ENCODE data around the gene SMIM44. TPM values are rescaled to one million over a fixed set of nuclear protein-coding genes. Genes with fewer than 3 reads are reported as not detected.

SMIM44 gene
- total and polyA plus RNA-seq, 2 donors (not counting 1 experiment from before 2014, with no cell fraction given): not detected

DNA sequence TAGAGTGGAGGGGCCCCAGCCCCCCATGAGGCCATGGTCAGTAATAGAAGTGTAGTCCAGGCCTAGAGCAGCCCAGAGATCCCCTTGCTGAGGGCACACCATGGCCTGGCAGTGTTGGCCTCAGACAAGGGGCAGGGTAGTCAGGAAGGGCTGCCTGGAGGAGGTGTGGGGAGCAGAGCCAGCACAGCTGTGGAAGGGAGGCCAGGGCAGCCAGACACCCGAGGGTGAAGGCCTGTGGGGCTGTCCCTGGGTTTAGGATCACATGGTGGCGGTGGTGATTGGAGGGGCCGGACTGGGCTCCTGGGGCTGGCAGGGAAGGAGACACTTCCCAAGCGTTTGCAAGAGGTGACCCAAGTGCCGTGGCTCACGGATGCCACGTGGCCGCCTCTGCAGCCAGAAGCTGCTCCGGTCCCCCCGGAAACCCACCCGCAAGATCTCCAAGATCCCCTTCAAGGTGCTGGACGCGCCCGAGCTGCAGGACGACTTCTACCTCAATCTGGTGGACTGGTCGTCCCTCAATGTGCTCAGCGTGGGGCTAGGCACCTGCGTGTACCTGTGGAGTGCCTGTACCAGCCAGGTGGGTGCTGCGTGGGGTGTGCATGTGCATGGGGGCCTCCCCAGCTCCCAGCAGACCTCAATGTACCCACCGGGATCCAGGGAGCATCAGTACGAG is 44.1 kb upstream of the SMIM44 start:
- Histone ChIP-seq H3K4me1 (ENCODE audit: control insufficient read depth in 2 of 2, insufficient read depth in 2 of 2, low read length in 2 of 2) (no peaks in the 10 kb centered on the region), H3K27me3 (replicated peaks in 1 of 4; ENCODE audit: control extremely low read depth in 1 of 4, control insufficient read depth in 3 of 4, insufficient read depth in 4 of 4, low read length in 3 of 4) (no peaks in the 10 kb centered on the region), H3K79me2 (ENCODE audit: control insufficient read depth, insufficient read depth, low read length) (peaks cover 42% of the 10 kb centered on the region), H3K4me3 (ENCODE audit: control extremely low read depth in 1 of 5, extremely low read depth in 1 of 5, insufficient read depth in 1 of 5, low read depth in 2 of 5, low read length in 4 of 5) (no peak overlapping the region), H3K9ac (ENCODE audit: low read length) (no peak overlapping the region), H3K9me3 (ENCODE audit: control extremely low read depth in 1 of 3, control insufficient read depth in 2 of 3, insufficient read depth in 1 of 3, low read length in 2 of 3) (no peaks in the 10 kb centered on the region), H3K4me2 (replicated peaks; ENCODE audit: low read depth, low read length, poor library complexity, severe bottlenecking) (no peak overlapping the region), H3K36me3 (replicated peaks in 1 of 2; ENCODE audit: control extremely low read depth in 1 of 2, control insufficient read depth in 1 of 2, extremely low read depth in 1 of 2, insufficient read depth in 2 of 2, low read length in 1 of 2) (peaks cover 0 to 70% of the 10 kb centered on the region in 2 experiments), H4K20me1 (ENCODE audit: control insufficient read depth, insufficient read depth, low read length, poor library complexity, severe bottlenecking) (peaks cover 65% of the 10 kb centered on the region), H2AFZ (ENCODE audit: insufficient read depth, low read depth, low read length, poor library complexity, severe bottlenecking) (no peak overlapping the region), H3K27ac (ENCODE audit: low read length in 2 of 2) (no peak overlapping the region)
- H3K27ac Mint-ChIP-seq: no peak overlapping the region
- POLR2A ChIA-PET: no interaction called here
- CTCF ChIA-PET: interaction anchor here (1.1 kb wide), 1 partner anchor 13 kb away, joined by 4 read pairs; no protein-coding TSS in a partner anchor
- H3K9me3 Mint-ChIP-seq (ENCODE audit: insufficient read depth): no peaks in the 10 kb centered on the region
- ATAC-seq (ENCODE audit: low read depth) (no peak), DNase-seq (no peak)
- 97% methylated on average over 20 of the region's 21 CpGs for WGBS (ENCODE audit: insufficient coverage)
- no peak overlapping the region for H3K4me3 Mint-ChIP-seq
- no peaks in the 10 kb centered on the region for H3K4me1 Mint-ChIP-seq
- intact Hi-C loops (cut with micrococcal nuclease): no loop called here
- no peaks in the 10 kb centered on the region for H3K27me3 Mint-ChIP-seq
- TF ChIP-seq, protein P1, sequence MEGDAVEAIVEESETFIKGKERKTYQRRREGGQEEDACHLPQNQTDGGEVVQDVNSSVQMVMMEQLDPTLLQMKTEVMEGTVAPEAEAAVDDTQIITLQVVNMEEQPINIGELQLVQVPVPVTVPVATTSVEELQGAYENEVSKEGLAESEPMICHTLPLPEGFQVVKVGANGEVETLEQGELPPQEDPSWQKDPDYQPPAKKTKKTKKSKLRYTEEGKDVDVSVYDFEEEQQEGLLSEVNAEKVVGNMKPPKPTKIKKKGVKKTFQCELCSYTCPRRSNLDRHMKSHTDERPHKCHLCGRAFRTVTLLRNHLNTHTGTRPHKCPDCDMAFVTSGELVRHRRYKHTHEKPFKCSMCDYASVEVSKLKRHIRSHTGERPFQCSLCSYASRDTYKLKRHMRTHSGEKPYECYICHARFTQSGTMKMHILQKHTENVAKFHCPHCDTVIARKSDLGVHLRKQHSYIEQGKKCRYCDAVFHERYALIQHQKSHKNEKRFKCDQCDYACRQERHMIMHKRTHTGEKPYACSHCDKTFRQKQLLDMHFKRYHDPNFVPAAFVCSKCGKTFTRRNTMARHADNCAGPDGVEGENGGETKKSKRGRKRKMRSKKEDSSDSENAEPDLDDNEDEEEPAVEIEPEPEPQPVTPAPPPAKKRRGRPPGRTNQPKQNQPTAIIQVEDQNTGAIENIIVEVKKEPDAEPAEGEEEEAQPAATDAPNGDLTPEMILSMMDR (IDR thresholded peaks at IDR 0.05): no peak
- no peak for TF ChIP-seq EZH2 (IDR thresholded peaks at IDR 0.05; ENCODE audit: borderline replicate concordance, insufficient read depth, low read depth, low read length, poor library complexity, severe bottlenecking)

DNA sequence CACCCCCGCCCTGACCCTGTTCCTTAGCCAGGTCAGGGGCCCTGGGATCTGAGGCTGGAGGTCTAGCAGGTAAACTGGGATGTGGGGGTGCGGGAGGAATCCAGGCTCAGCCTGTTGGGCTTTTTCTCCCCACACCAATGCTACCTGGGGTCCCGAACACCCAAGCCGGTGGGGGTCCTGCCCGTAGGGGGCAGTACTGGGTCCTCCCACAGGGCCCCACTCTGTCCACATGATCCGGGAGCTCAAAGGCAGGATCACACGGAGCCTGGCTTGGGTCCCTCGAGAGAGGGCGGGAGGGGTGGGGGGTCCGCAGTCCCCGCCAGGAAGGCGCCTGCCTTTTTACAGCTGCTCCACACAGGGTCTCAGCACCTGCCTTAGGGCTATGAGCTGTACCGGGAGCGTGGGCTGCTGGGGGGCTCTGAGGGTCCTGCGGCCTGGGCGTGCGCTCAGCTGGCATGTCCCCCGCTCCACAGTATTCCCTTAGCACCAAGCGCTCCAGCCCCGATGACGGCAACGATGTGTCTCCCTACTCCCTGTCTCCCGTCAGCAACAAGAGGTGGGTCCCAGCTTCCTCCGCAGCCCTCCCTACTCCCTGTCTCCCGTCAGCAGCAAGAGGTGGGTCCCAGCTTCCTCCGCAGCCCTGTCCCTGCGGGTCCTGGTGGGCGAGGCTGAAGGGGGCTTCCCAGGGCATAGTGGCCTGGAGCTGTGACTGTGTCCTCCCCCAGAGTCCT is 43.4 kb upstream of the SMIM44 start:
- Mint-ChIP-seq H3K27ac (no peak overlapping the region), H3K4me3 (no peak overlapping the region), H3K9me3 (ENCODE audit: insufficient read depth) (no peaks in the 10 kb centered on the region), H3K27me3 (no peaks in the 10 kb centered on the region), H3K4me1 (no peaks in the 10 kb centered on the region)
- intact Hi-C loops (cut with micrococcal nuclease): no loop called here
- Histone ChIP-seq H3K4me3 (ENCODE audit: control extremely low read depth in 1 of 5, extremely low read depth in 1 of 5, insufficient read depth in 1 of 5, low read depth in 2 of 5, low read length in 4 of 5) (no peak overlapping the region), H3K27me3 (replicated peaks in 1 of 4; ENCODE audit: control extremely low read depth in 1 of 4, control insufficient read depth in 3 of 4, insufficient read depth in 4 of 4, low read length in 3 of 4) (no peaks in the 10 kb centered on the region), H3K4me2 (replicated peaks; ENCODE audit: low read depth, low read length, poor library complexity, severe bottlenecking) (no peak overlapping the region), H3K9me3 (ENCODE audit: control extremely low read depth in 1 of 3, control insufficient read depth in 2 of 3, insufficient read depth in 1 of 3, low read length in 2 of 3) (no peaks in the 10 kb centered on the region), H3K9ac (ENCODE audit: low read length) (no peak overlapping the region), H4K20me1 (ENCODE audit: control insufficient read depth, insufficient read depth, low read length, poor library complexity, severe bottlenecking) (peaks cover 72% of the 10 kb centered on the region), H2AFZ (ENCODE audit: insufficient read depth, low read depth, low read length, poor library complexity, severe bottlenecking) (no peak overlapping the region), H3K27ac (ENCODE audit: low read length in 2 of 2) (no peak overlapping the region), H3K4me1 (ENCODE audit: control insufficient read depth in 2 of 2, insufficient read depth in 2 of 2, low read length in 2 of 2) (no peaks in the 10 kb centered on the region), H3K36me3 (replicated peaks in 1 of 2; ENCODE audit: control extremely low read depth in 1 of 2, control insufficient read depth in 1 of 2, extremely low read depth in 1 of 2, insufficient read depth in 2 of 2, low read length in 1 of 2) (peaks cover 0 to 69% of the 10 kb centered on the region in 2 experiments), H3K79me2 (ENCODE audit: control insufficient read depth, insufficient read depth, low read length) (peaks cover 49% of the 10 kb centered on the region)
- TF ChIP-seq, protein P1 (IDR thresholded peaks at IDR 0.05): no peak
- no peak for TF ChIP-seq EZH2 (IDR thresholded peaks at IDR 0.05; ENCODE audit: borderline replicate concordance, insufficient read depth, low read depth, low read length, poor library complexity, severe bottlenecking)
- WGBS (ENCODE audit: insufficient coverage): over 99% methylated on average over 27 of the region's 28 CpGs
- no peak for DNase-seq
- POLR2A ChIA-PET: no interaction called here
- no peak for ATAC-seq (ENCODE audit: low read depth)
- CTCF ChIA-PET: interaction anchor here (1.1 kb wide), 1 partner anchor 14 kb away, joined by 4 read pairs; no protein-coding TSS in a partner anchor

Measured in B cell (primary cell).